Measurements from ENCODE around the gene CFAP70. TPM values are rescaled to one million over a fixed set of nuclear protein-coding genes. Genes with fewer than 3 reads are reported as not detected.

The CFAP70 gene
- total RNA-seq, 3 donors from 2014 or later = 0.28 to 0.43 (median 0.37) TPM

DNA sequence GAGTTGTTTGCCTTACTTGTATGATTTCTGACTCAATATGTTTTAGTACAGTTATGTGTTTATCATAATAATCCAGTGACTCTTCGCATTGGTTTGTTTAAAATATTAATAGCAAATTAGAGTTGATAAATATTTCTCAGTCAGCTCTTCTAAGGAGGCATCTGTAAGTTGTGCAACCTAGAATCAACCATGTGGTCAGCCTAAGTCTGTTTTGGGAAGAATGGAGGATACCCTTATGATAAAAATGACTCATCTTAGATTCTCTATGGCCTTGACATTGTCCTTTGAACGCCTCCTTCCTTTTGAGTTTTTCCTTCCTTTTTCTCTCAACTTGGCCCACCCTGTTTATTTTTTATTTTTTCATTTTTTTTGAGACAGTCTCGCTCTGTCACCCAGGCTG lies 130.4 kb downstream of the CFAP70 start:
- H3K4me3 Mint-ChIP-seq = no peak overlapping the region
- DNase-seq (no peak), ATAC-seq (no peak)
- H3K36me3 Mint-ChIP-seq (ENCODE audit: insufficient read depth) = peaks cover 11% of the 10 kb centered on the region
- H3K27me3 Mint-ChIP-seq (ENCODE audit: low read depth) = no peaks in the 10 kb centered on the region
- no peaks in the 10 kb centered on the region for H3K4me1 Mint-ChIP-seq (ENCODE audit: low read depth)
- no peaks in the 10 kb centered on the region for H3K9me3 Mint-ChIP-seq

DNA sequence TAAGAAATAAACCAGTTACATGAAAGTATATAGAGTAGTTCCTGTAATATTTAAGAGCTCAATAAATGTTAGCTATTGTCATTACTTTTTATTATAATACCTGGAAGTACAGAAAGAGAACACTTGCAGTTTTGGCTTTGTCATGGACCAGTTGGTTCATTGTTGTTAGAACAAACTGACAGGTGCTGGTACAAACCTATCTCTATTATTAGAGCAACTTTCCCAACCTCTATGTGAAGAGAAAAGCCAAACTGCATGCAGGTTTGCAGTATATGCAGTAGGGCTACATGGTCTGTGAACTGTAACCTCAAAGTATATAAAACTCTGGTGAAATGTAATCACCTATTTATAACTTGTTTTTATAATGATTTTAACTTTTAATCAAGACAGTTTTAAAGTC lies 132.0 kb downstream of the CFAP70 start:
- no peaks in the 10 kb centered on the region for H3K27me3 Mint-ChIP-seq (ENCODE audit: low read depth)

DNA sequence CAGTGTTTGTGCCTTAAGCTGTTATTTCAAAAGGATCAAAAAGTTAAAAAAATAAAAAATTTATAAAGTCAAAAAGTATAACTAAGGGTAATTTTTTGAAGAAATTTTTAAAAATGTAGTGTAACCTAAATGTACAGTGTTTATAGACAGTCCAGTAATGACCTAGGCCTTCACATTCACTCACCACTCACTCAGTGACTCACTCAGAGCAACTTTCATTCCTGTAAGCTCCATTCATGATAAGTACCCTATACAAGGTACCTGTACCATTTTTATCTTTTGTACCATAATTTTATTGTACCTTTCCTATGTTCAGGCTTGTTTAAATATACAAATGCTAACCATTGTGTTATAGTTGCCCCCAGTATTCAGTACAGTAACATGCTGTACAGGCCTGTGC lies 133.1 kb downstream of the CFAP70 start:
- no peak for ATAC-seq
- no peaks in the 10 kb centered on the region for H3K27me3 Mint-ChIP-seq (ENCODE audit: low read depth)
- H3K36me3 Mint-ChIP-seq (ENCODE audit: insufficient read depth) = peaks cover 5% of the 10 kb centered on the region

More for the DNA sequence above, 132.0 kb downstream of the CFAP70 start:
- no peak for ATAC-seq
- DNase-seq = no peak
- H3K36me3 Mint-ChIP-seq (ENCODE audit: insufficient read depth) = peaks cover 9% of the 10 kb centered on the region
- H3K4me3 Mint-ChIP-seq = no peak overlapping the region
- H3K4me1 Mint-ChIP-seq (ENCODE audit: low read depth) = no peaks in the 10 kb centered on the region
- no peaks in the 10 kb centered on the region for H3K9me3 Mint-ChIP-seq

DNA sequence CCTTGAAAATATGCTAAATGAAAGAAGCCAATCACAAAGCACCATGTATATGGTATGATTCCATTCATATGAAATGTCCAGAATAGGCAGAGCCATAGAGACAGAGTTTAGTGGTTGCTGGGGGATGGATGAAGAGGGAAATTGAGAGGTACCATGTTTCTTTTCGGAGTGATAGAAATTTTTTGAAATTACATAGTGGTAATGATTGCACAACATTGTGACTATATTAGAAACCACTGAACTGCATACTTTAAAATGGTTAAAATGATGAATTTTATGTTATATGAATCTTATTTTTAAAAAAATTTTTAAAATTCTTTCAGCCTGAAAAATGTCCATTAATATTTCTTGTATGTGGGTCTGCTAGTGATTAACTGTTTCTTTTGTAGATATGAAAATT lies 137.7 kb downstream of the CFAP70 start:
- H3K27me3 Mint-ChIP-seq (ENCODE audit: low read depth) = no peaks in the 10 kb centered on the region
- H3K4me1 Mint-ChIP-seq (ENCODE audit: low read depth) = no peaks in the 10 kb centered on the region
- H3K36me3 Mint-ChIP-seq (ENCODE audit: insufficient read depth) = peaks cover 26% of the 10 kb centered on the region
- ATAC-seq (no peak), DNase-seq (no peak)
- no peak overlapping the region for H3K4me3 Mint-ChIP-seq
- H3K9me3 Mint-ChIP-seq = no peaks in the 10 kb centered on the region

More for the DNA sequence above, 133.1 kb downstream of the CFAP70 start:
- H3K4me1 Mint-ChIP-seq (ENCODE audit: low read depth) = no peaks in the 10 kb centered on the region
- H3K9me3 Mint-ChIP-seq = no peaks in the 10 kb centered on the region
- DNase-seq = no peak
- H3K4me3 Mint-ChIP-seq = no peak overlapping the region

DNA sequence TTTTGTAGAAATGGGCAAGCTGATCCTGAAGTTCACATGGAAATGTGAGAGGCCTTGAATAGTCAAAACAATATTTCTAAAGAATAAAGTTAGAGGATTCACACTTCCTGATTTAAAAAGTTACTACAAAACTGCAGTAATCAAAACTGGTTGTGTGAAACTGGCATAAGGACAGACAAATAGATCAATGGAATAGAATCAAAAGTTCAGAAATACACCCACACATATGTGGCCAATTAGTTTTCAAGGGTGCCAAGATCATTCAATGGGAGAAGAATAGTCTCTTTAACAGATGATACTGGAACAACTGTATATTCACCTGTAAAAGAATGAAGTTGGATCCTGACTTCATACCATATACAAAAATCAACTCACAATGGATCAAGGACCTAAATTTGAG lies 139.3 kb downstream of the CFAP70 start:
- no peak overlapping the region for H3K4me3 Mint-ChIP-seq

DNA sequence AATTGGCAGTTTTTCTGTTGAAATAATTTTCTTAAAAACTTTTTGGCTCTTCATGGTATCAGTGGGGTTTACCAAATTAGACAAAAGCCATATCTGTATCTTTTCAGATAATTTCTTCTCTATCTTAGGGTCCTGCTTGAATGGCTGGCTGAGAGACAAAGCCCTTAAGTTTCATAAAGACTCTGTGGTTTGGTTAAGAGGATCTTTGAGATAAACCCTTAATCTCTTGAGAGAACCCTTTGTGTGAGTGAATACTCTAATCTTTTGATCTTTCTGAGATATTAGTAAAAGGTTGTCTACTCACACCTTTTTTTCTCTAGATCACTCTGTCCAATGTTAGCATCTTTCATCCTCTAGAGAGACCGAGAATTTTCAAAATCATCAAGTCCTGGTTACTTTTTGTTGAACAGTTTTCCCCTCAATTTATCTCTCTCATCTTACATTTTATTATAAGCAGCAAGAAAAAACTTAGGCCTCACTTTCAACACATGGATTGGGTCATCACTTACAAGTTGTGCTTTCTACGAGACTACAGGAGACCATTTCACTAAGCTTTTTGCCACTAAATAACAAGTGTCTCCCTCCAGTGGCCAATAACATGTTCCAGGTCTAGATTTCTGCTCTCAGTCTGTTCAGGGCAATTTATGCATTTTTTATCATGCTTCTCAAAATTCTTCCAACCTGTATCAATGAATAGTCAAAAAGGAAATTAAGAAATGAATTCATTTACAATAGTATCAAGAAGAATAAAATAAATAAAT lies 140.1 kb downstream of the CFAP70 start:
- Mint-ChIP-seq H3K27me3 (ENCODE audit: low read depth) (no peaks in the 10 kb centered on the region), H3K4me3 (no peak overlapping the region), H3K9me3 (no peaks in the 10 kb centered on the region), H3K36me3 (ENCODE audit: insufficient read depth) (peaks cover 35% of the 10 kb centered on the region), H3K4me1 (ENCODE audit: low read depth) (no peaks in the 10 kb centered on the region)
- DNase-seq = no peak
- ATAC-seq = no peak

More for the DNA sequence above, 139.3 kb downstream of the CFAP70 start:
- no peak for ATAC-seq
- H3K36me3 Mint-ChIP-seq (ENCODE audit: insufficient read depth) = peaks cover 32% of the 10 kb centered on the region
- H3K4me1 Mint-ChIP-seq (ENCODE audit: low read depth) = no peaks in the 10 kb centered on the region
- no peak for DNase-seq
- H3K27me3 Mint-ChIP-seq (ENCODE audit: low read depth) = no peaks in the 10 kb centered on the region
- H3K9me3 Mint-ChIP-seq = no peaks in the 10 kb centered on the region

DNA sequence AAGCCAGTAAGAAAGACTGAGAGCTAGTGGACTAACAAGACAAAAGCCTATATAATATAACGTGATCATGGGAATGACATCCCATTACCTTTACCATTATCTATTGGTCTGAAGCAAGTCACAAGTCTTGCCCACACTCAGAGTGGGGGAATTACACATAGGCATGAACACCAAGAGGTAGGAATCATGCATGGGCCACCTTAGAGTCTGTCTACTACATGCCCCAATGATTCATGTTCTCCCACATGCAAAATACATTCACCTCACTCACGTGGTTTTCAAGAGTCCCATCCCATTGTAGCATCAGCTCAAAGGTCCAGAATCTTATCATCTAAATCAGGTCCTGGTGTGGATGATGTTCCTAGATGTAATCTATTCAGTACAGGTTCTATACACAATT lies 141.0 kb downstream of the CFAP70 start:
- peaks cover 37% of the 10 kb centered on the region for H3K36me3 Mint-ChIP-seq (ENCODE audit: insufficient read depth)
- H3K4me1 Mint-ChIP-seq (ENCODE audit: low read depth) = no peaks in the 10 kb centered on the region

DNA sequence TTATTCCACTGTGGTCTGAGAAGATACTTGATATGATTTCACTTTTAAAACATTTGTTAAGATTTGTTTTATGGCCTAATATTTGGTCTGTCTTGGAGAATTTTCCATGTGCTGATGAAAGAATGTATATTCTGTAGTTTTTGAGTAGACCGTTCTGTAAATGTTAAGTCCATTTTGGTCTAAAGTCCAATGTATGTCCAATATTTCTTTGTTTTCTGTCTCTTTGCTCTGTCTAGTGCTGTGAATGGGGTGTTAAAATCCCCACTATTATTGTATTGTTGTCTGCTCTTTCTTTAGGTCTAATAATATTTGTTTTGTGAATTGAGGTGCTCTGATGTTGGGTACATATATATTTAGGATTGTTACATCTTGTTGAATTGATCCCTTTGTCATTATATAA lies 142.9 kb downstream of the CFAP70 start:
- Mint-ChIP-seq H3K27me3 (ENCODE audit: low read depth) (no peaks in the 10 kb centered on the region), H3K4me1 (ENCODE audit: low read depth) (no peaks in the 10 kb centered on the region), H3K4me3 (no peak overlapping the region), H3K9me3 (no peaks in the 10 kb centered on the region), H3K36me3 (ENCODE audit: insufficient read depth) (peaks cover 39% of the 10 kb centered on the region)
- ATAC-seq (no peak), DNase-seq (no peak)

More for the DNA sequence above, 141.0 kb downstream of the CFAP70 start:
- DNase-seq = no peak
- H3K27me3 Mint-ChIP-seq (ENCODE audit: low read depth) = no peaks in the 10 kb centered on the region
- no peaks in the 10 kb centered on the region for H3K9me3 Mint-ChIP-seq
- no peak overlapping the region for H3K4me3 Mint-ChIP-seq
- ATAC-seq = no peak

DNA sequence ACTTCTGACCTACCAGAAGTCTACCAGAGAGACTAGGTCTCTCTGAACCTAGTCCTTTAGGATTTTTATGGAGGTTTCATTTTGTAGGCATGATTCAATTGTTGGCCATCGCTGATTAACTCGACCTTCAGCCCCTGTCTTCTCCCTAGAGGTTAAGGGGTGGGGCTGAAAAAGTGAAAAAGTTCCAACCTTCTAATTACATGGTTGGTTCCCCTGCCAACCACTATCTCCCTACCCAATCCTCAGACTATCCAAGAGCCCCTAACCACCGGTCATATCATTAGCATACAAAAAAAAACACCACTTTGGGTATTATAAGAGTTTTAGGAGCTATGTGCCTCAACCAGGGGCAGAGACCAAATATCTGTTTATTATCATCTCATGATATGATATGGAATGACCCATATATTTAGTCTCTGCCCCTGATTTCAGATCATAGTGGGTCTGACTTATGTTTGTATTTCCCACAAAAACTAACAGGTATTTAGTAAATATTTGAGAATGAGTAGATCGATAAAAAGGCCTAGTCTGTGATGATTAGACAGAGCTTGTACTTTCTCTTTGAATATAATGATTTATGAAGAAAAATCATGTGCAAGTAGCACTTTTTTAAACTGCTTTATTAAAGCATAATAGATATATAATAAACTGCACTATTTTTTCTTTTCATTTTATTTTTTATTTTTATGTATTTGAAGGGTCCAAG lies 147.4 kb downstream of the CFAP70 start:
- no peak for ATAC-seq
- Mint-ChIP-seq H3K9me3 (no peaks in the 10 kb centered on the region), H3K4me3 (no peak overlapping the region), H3K4me1 (ENCODE audit: low read depth) (no peaks in the 10 kb centered on the region), H3K36me3 (ENCODE audit: insufficient read depth) (peaks cover 23% of the 10 kb centered on the region), H3K27me3 (ENCODE audit: low read depth) (no peaks in the 10 kb centered on the region)
- DNase-seq = no peak

DNA sequence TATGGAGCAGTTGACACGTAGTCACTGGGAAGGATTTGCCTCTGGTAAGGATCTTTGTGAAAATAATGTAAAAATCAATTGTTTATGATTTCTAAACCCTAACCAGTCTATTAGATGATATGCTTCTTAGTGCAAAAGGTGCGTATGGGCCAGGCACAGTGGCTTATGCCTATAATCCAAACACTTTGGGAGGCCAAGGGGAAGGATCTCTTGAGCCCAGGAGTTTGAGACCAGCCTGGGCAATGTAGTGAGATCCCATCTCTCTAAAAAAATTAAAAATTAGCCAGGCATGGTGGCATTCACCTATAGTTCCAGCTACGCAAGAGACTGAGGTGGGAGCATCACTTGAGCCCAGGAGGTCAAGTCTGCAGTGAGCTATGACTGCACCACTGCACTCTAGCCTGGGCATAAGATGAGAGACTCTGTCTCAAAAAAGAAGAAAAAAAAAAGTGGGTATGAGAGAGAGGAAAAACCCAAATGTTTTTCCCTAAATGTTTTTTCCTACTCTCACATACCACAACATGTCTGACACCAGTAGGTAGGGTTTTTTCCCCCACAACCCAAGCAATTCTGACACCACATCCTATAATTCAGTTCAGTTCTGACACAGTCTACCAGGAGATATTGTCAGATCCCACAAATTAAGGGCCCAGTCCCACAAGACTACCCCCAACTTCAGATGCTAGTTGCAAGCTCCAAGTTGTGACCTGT lies 148.1 kb downstream of the CFAP70 start:
- Mint-ChIP-seq H3K9me3 (peaks cover 3% of the 10 kb centered on the region), H3K36me3 (ENCODE audit: insufficient read depth) (peaks cover 23% of the 10 kb centered on the region), H3K4me1 (ENCODE audit: low read depth) (no peaks in the 10 kb centered on the region), H3K27me3 (ENCODE audit: low read depth) (no peaks in the 10 kb centered on the region), H3K4me3 (no peak overlapping the region)
- no peak for ATAC-seq
- DNase-seq = no peak

DNA sequence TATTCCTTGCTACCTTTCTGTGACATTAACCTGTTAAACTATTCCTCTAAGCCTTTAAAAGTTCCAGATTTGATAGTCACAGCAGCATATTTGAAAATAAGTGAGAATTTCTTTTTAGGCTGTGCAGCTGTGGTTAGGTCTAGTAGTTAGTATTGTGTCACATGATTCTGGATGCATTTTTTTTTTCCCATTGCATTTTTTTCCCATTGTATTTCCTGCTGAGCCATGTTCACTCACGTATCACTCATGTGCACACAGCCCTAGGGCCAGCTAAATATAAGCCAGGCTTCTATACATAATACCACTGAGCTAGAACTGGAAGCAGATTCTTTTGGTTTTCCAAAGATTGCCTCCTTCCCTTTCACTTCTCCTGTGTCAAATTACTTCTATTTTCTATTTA lies 149.0 kb downstream of the CFAP70 start:
- no peaks in the 10 kb centered on the region for H3K27me3 Mint-ChIP-seq (ENCODE audit: low read depth)
- peaks cover 3% of the 10 kb centered on the region for H3K9me3 Mint-ChIP-seq
- H3K4me1 Mint-ChIP-seq (ENCODE audit: low read depth) = no peaks in the 10 kb centered on the region
- peaks cover 23% of the 10 kb centered on the region for H3K36me3 Mint-ChIP-seq (ENCODE audit: insufficient read depth)
- DNase-seq (no peak), ATAC-seq (no peak)
- H3K4me3 Mint-ChIP-seq = no peak overlapping the region

DNA sequence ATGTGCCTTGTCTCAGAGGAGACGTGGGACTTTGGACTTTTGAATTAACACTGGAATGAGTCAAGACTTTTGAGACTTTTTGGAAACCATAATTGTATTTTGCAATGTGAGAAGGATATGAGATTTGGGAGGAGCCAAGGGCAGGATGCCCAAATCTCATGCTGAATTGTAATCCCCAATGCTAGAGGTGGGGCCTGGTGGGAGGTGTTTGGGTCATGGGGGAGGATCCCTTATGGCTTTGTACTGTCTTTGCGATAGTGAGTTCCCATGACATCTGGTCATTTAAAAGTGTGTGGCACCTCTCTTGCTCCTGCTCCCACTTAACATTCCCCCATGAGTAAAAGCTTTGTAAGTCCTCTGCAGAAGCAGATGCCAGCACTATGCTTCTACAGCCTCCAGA lies 150.8 kb downstream of the CFAP70 start:
- peaks cover 3% of the 10 kb centered on the region for H3K9me3 Mint-ChIP-seq
- peaks cover 15% of the 10 kb centered on the region for H3K36me3 Mint-ChIP-seq (ENCODE audit: insufficient read depth)
- ATAC-seq (no peak), DNase-seq (no peak)
- no peaks in the 10 kb centered on the region for H3K27me3 Mint-ChIP-seq (ENCODE audit: low read depth)
- no peaks in the 10 kb centered on the region for H3K4me1 Mint-ChIP-seq (ENCODE audit: low read depth)
- H3K4me3 Mint-ChIP-seq = no peak overlapping the region

DNA sequence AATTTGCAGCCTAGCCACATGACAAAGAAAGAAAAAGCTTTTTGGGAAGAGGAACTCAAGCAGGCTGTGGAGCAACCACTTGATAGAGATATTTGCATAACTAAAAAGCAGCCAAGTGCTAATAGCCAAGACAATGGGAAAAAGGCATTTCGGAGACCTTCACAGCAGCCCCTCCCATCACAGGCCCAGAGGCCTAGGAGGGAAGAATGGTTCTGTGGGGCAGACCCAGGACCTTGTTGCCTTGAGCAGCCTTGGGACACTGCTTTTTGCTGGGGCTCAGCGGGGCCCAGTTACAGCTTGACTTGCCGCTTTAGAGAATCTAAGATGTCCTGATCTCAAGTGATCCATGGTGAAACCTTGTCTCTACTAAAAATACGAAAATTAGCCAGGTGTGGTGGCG lies 152.3 kb downstream of the CFAP70 start:
- peaks cover 14% of the 10 kb centered on the region for H3K36me3 Mint-ChIP-seq (ENCODE audit: insufficient read depth)
- H3K9me3 Mint-ChIP-seq = peaks cover 3% of the 10 kb centered on the region
- H3K4me3 Mint-ChIP-seq = no peak overlapping the region
- no peaks in the 10 kb centered on the region for H3K27me3 Mint-ChIP-seq (ENCODE audit: low read depth)
- ATAC-seq (no peak), DNase-seq (no peak)
- H3K4me1 Mint-ChIP-seq (ENCODE audit: low read depth) = no peaks in the 10 kb centered on the region

DNA sequence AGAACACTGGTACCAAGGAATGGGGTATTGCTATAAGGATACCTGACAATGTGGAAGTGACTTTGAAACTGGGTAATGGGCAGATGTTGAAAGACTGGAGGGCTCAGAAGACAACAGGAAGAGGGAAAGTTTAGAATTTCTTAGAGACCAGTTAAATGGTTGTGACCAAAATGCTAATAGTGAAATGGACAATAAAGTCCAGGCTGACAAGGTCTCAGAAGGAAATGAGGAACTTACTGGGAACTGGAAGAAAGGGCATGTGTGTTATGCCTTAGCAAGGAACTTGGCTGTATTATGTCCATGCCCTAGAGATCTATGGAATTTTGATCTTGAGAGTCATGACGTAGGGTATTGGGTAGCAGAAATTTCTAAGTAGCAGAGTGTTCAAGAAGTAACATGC lies 152.8 kb downstream of the CFAP70 start:
- ATAC-seq = no peak
- Mint-ChIP-seq H3K4me3 (no peak overlapping the region), H3K27me3 (ENCODE audit: low read depth) (no peaks in the 10 kb centered on the region)

More for the DNA sequence above, 152.8 kb downstream of the CFAP70 start:
- no peak for DNase-seq
- no peaks in the 10 kb centered on the region for H3K4me1 Mint-ChIP-seq (ENCODE audit: low read depth)
- H3K9me3 Mint-ChIP-seq = peaks cover 3% of the 10 kb centered on the region
- peaks cover 13% of the 10 kb centered on the region for H3K36me3 Mint-ChIP-seq (ENCODE audit: insufficient read depth)
